ENCODE data around the gene SF3A2.

DNA sequence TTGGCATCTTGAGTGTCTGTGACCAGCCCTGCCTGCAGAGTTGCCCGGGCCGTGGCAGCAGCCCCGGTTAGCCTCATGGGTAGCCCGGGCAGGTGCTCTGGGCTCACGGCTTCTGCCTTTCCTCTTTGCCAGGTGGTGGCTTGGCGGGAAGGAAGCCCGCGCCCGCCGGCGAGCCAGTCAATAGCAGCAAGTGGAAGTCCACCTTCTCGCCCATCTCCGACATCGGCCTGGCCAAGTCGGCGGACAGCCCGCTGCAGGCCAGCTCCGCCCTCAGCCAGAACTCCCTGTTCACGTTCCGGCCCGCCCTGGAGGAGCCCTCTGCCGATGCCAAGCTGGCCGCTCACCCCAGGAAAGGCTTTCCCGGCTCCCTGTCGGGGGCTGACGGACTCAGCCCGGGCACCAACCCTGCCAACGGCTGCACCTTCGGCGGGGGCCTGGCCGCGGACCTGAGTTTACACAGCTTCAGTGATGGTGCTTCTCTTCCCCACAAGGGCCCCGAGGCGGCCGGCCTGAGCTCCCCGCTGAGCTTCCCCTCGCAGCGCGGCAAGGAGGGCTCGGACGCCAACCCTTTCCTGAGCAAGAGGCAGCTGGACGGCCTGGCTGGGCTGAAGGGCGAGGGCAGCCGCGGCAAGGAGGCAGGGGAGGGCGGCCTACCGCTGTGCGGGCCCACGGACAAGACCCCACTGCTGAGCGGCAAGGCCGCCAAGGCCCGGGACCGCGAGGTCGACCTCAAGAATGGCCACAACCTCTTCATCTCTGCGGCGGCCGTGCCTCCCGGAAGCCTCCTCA is 10.4 kb upstream of the SF3A2 start:
- TF ChIP-seq, protein P1, sequence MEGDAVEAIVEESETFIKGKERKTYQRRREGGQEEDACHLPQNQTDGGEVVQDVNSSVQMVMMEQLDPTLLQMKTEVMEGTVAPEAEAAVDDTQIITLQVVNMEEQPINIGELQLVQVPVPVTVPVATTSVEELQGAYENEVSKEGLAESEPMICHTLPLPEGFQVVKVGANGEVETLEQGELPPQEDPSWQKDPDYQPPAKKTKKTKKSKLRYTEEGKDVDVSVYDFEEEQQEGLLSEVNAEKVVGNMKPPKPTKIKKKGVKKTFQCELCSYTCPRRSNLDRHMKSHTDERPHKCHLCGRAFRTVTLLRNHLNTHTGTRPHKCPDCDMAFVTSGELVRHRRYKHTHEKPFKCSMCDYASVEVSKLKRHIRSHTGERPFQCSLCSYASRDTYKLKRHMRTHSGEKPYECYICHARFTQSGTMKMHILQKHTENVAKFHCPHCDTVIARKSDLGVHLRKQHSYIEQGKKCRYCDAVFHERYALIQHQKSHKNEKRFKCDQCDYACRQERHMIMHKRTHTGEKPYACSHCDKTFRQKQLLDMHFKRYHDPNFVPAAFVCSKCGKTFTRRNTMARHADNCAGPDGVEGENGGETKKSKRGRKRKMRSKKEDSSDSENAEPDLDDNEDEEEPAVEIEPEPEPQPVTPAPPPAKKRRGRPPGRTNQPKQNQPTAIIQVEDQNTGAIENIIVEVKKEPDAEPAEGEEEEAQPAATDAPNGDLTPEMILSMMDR (tag by site-specific recombination; IDR thresholded peaks at IDR 0.05), result no peak
- no peak for TF ChIP-seq KLF8 (tag by site-specific recombination; IDR thresholded peaks at IDR 0.05)
- no peak for TF ChIP-seq MYNN (tag by site-specific recombination; IDR thresholded peaks at IDR 0.05; ENCODE audit: borderline replicate concordance)
